Liver (tissue), 3 donors: Measurements from ENCODE around the gene IKZF3.

Experiments
- EGR1 ChIP-seq, 2 donors: IDR thresholded peaks; 2 replicates each; pipeline ENCODE4 v1.6.1; 2016 to 2018; ENCODE audit warnings: antibody characterized with exemption in 2 of 2, low read depth in 2 of 2
- GABPA ChIP-seq, 2 donors: IDR thresholded peaks in 1 of 2; conservative IDR thresholded peaks in 1 of 2; 2 replicates each; pipeline ENCODE4 v1.6.1; 2016; ENCODE audit warnings: antibody characterized with exemption in 2 of 2, mild to moderate bottlenecking in 1 of 2, moderate library complexity in 1 of 2
- HNF4G ChIP-seq: IDR thresholded peaks from 2 replicates; pipeline ENCODE4 v1.6.1; 2016; ENCODE audit warnings: antibody characterized with exemption
- JUND ChIP-seq, 2 donors: IDR thresholded peaks; 2 replicates each; pipeline ENCODE4 v1.6.1; 2016; ENCODE audit warnings: antibody characterized with exemption in 2 of 2
- SP1 ChIP-seq: IDR thresholded peaks from 2 replicates; pipeline ENCODE4 v1.6.1; 2018; ENCODE audit warnings: antibody characterized with exemption, mild to moderate bottlenecking
- TAF1 ChIP-seq: conservative IDR thresholded peaks from 2 replicates; pipeline ENCODE4 v1.6.1; 2016; ENCODE audit warnings: antibody characterized with exemption, mild to moderate bottlenecking
- YY1 ChIP-seq: IDR thresholded peaks from 2 replicates; pipeline ENCODE4 v1.6.1; 2016; ENCODE audit warnings: antibody characterized with exemption, mild to moderate bottlenecking
- TF ChIP-seq, protein P1 (sequence below): fragments of 150-350 bp; IDR thresholded peaks from 2 replicates; pipeline ENCODE4 v1.5.1; 2017; ENCODE audit warnings: improper control_type of control experiment, low read depth, low read length; ENCODE audit not compliant: missing input control
- TF ChIP-seq, protein P2 (sequence below): IDR thresholded peaks from 2 replicates; pipeline ENCODE4 v1.6.1; 2016; ENCODE audit warnings: antibody characterized with exemption, mild to moderate bottlenecking
- donor health status: healthy.
- donor health status: healthy.

DNA sequence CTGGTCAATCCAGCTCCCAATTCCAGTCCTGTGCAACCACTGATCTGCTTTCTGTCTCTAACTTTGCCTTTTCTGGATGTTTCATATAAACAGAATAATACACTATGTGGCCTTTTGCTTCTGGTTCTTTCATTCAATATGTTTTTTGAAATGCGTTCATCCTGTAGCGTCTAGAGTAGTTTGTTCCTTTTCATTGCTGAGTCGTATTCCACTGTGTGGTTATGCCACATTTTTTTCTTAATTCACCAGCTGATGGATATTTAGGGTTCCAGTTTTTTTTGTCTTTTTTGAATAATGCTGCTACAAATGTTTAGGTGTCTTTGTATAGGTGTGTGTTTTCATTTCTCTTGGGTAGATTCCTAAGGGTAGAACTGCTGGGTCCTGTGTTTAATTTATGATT, 131.5 kb downstream of the IKZF3 start:
- TF ChIP-seq, protein P1, sequence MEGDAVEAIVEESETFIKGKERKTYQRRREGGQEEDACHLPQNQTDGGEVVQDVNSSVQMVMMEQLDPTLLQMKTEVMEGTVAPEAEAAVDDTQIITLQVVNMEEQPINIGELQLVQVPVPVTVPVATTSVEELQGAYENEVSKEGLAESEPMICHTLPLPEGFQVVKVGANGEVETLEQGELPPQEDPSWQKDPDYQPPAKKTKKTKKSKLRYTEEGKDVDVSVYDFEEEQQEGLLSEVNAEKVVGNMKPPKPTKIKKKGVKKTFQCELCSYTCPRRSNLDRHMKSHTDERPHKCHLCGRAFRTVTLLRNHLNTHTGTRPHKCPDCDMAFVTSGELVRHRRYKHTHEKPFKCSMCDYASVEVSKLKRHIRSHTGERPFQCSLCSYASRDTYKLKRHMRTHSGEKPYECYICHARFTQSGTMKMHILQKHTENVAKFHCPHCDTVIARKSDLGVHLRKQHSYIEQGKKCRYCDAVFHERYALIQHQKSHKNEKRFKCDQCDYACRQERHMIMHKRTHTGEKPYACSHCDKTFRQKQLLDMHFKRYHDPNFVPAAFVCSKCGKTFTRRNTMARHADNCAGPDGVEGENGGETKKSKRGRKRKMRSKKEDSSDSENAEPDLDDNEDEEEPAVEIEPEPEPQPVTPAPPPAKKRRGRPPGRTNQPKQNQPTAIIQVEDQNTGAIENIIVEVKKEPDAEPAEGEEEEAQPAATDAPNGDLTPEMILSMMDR, result no peak
- TF ChIP-seq EGR1 (IDR thresholded peaks at IDR 0.05; ENCODE audit: low read depth in 2 of 2) (no peak), GABPA (IDR thresholded peaks at IDR 0.05 in 1 of 2, conservative IDR thresholded peaks at IDR 0.05 in 1 of 2) (no peak), JUND (IDR thresholded peaks at IDR 0.05) (no peak), TAF1 (no peak), HNF4G (no peak), SP1 (no peak), YY1 (no peak)
- TF ChIP-seq, protein P2, sequence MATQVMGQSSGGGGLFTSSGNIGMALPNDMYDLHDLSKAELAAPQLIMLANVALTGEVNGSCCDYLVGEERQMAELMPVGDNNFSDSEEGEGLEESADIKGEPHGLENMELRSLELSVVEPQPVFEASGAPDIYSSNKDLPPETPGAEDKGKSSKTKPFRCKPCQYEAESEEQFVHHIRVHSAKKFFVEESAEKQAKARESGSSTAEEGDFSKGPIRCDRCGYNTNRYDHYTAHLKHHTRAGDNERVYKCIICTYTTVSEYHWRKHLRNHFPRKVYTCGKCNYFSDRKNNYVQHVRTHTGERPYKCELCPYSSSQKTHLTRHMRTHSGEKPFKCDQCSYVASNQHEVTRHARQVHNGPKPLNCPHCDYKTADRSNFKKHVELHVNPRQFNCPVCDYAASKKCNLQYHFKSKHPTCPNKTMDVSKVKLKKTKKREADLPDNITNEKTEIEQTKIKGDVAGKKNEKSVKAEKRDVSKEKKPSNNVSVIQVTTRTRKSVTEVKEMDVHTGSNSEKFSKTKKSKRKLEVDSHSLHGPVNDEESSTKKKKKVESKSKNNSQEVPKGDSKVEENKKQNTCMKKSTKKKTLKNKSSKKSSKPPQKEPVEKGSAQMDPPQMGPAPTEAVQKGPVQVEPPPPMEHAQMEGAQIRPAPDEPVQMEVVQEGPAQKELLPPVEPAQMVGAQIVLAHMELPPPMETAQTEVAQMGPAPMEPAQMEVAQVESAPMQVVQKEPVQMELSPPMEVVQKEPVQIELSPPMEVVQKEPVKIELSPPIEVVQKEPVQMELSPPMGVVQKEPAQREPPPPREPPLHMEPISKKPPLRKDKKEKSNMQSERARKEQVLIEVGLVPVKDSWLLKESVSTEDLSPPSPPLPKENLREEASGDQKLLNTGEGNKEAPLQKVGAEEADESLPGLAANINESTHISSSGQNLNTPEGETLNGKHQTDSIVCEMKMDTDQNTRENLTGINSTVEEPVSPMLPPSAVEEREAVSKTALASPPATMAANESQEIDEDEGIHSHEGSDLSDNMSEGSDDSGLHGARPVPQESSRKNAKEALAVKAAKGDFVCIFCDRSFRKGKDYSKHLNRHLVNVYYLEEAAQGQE, result no peak
